ENCODE data around the gene SLC35A4.
A peak's percentile ranks its signal among the peaks of the same experiment; 100 is the strongest.
"Not testable (repeated sequence)": the region's sequence is repeated elsewhere in the genome, so short reads cannot be mapped to it uniquely, and the experiment has no call there.

SLC35A4 gene

DNA sequence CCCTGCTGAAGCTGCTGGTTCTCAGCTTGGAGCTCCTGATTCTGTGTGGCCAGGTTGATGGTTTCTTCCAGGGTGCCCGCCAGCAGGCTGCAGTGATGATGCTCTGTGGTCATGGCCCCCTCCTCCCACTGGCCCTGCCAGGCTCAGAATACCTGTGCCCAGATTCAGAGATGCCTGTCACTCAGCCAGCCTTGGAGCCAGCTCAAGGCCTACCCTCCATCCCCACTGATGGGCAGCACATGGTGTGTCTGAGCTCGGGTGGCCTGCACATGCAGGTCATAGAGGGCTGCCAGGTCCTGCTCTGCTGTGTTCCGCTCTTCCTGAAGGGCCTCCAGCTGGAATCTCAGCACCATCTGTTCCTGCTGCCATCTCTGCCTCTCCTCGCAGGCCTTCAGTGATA is 5.4 kb downstream of the SLC35A4 start:
- WGBS, 2 experiments (ENCODE audit: insufficient coverage in 2 of 2): 90 to 92% methylated on average over 3 to 4 of the region's 4 CpGs
- Histone ChIP-seq H3K9me3 (ENCODE audit: control insufficient read depth, low read length) (no peaks in the 10 kb centered on the region), H3K4me3 (ENCODE audit: extremely low read depth, insufficient read depth, low read length, poor library complexity, severe bottlenecking) (no peak overlapping the region), H3K4me1 (ENCODE audit: control insufficient read depth, insufficient read depth, low read length, poor library complexity, severe bottlenecking) (peaks cover 6% of the 10 kb centered on the region), H3K27ac (ENCODE audit: low read depth, low read length, severe bottlenecking) (no peak overlapping the region), H3K36me3 (ENCODE audit: control insufficient read depth, insufficient read depth, low read length) (peaks cover 26% of the 10 kb centered on the region)

DNA sequence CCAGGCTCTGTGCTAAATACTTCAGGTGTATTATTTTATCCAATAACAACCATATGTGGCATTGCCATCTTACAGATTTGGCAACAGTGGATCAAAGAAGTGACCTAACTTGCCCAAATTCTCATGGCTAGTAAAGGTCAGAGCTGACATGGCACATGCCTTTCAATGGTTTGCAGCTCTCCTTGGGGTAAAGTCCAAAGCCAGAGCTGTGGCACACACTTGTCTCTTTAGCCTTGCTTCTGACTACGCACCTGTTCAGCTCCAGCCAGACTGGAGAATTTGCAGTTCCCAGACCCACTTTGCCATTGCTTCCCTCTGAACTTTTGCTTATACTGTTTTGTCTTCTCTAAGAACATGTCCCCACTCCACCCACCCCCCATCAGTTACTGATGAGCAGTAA is 5.9 kb downstream of the SLC35A4 start:
- H3K9me3 ChIP-seq (ENCODE audit: control insufficient read depth, low read length): no peaks in the 10 kb centered on the region
- H3K4me3 ChIP-seq (ENCODE audit: extremely low read depth, insufficient read depth, low read length, poor library complexity, severe bottlenecking): no peak overlapping the region
- no peak overlapping the region for H3K27ac ChIP-seq (ENCODE audit: low read depth, low read length, severe bottlenecking)
- 100% methylated on average over 1 of the region's 1 CpG for WGBS, 2 experiments (ENCODE audit: insufficient coverage in 2 of 2)
- peaks cover 26% of the 10 kb centered on the region for H3K36me3 ChIP-seq (ENCODE audit: control insufficient read depth, insufficient read depth, low read length)
- peaks cover 6% of the 10 kb centered on the region for H3K4me1 ChIP-seq (ENCODE audit: control insufficient read depth, insufficient read depth, low read length, poor library complexity, severe bottlenecking)

DNA sequence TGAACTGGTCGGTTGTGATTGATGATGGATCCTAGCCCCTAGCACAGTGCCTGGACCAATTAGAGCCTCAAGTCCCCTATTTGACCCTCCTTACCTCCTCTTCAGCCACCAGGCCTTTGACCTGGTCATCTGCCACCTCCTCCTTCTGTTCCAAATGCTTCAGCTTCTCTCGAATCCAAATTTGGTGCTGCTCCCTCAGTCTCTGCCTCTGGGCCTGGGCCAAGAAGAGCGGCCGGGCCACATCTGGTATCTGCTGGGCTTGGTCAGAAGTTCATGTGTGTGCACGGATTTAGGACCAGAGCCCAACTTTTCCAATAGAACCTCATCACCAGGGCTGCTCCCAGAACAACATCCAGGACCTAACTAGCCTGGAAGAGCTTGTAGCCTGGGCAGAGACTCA is 6.5 kb downstream of the SLC35A4 start:
- 85 to 96% methylated on average over 3 of the region's 5 CpGs for WGBS, 2 experiments (ENCODE audit: insufficient coverage in 2 of 2)
- H3K4me1 ChIP-seq (ENCODE audit: control insufficient read depth, insufficient read depth, low read length, poor library complexity, severe bottlenecking): peaks cover 1% of the 10 kb centered on the region
- no peaks in the 10 kb centered on the region for H3K9me3 ChIP-seq (ENCODE audit: control insufficient read depth, low read length)
- no peak overlapping the region for H3K4me3 ChIP-seq (ENCODE audit: extremely low read depth, insufficient read depth, low read length, poor library complexity, severe bottlenecking)
- peaks cover 21% of the 10 kb centered on the region for H3K36me3 ChIP-seq (ENCODE audit: control insufficient read depth, insufficient read depth, low read length)
- no peak overlapping the region for H3K27ac ChIP-seq (ENCODE audit: low read depth, low read length, severe bottlenecking)

DNA sequence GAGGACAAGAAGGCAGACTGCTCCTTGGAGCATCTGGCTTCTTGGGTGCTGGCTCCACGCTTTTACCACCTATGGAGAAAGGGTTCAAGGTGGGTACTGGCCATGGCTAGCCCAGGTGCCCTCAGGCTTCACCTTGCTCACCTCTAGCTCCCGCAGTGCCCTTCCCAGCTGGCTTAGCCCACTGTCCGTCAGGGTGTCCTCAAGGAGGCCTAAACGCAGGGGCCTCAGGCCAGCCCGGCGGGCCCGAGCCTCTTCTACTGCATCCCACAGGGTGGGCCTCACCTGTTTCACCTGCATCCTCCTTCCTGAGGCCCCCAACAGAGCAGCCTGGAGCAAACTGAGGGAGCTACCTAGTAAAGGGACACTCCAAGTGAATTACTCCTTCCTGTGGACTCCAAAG is 9.1 kb downstream of the SLC35A4 start:
- peaks cover 3% of the 10 kb centered on the region for H3K4me1 ChIP-seq (ENCODE audit: control insufficient read depth, insufficient read depth, low read length, poor library complexity, severe bottlenecking)
- no peak overlapping the region for H3K27ac ChIP-seq (ENCODE audit: low read depth, low read length, severe bottlenecking)
- no peaks in the 10 kb centered on the region for H3K9me3 ChIP-seq (ENCODE audit: control insufficient read depth, low read length)
- no peaks in the 10 kb centered on the region for H3K36me3 ChIP-seq (ENCODE audit: control insufficient read depth, insufficient read depth, low read length)
- WGBS, 2 experiments (ENCODE audit: insufficient coverage in 2 of 2): 93 to 98% methylated on average over 5 to 7 of the region's 7 CpGs
- H3K4me3 ChIP-seq (ENCODE audit: extremely low read depth, insufficient read depth, low read length, poor library complexity, severe bottlenecking): no peak overlapping the region

DNA sequence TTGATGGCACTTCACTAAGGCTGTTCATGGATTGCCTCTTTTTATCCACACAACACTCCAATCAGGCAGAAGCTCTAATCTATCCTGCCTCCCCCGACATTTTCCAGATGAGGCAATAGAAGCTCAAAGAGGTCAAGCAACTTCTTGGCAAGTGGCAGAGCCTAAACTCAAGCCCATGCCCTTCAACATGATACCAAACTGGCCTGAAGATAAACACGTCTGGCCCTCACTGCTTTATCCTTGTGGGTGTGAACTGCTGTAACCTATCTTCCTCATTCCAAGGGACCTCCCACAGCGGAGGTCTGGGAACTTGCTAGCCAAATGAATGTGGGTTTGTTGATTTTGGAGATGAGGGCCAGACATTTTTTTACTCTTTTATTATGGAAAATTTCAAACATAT is 9.5 kb downstream of the SLC35A4 start:
- no peak overlapping the region for H3K4me3 ChIP-seq (ENCODE audit: extremely low read depth, insufficient read depth, low read length, poor library complexity, severe bottlenecking)
- H3K36me3 ChIP-seq (ENCODE audit: control insufficient read depth, insufficient read depth, low read length): no peaks in the 10 kb centered on the region
- H3K27ac ChIP-seq (ENCODE audit: low read depth, low read length, severe bottlenecking): no peak overlapping the region
- H3K9me3 ChIP-seq (ENCODE audit: control insufficient read depth, low read length): no peaks in the 10 kb centered on the region
- 69 to 80% methylated on average over 1 to 2 of the region's 3 CpGs for WGBS, 2 experiments (ENCODE audit: insufficient coverage in 2 of 2)
- H3K4me1 ChIP-seq (ENCODE audit: control insufficient read depth, insufficient read depth, low read length, poor library complexity, severe bottlenecking): peaks cover 3% of the 10 kb centered on the region

DNA sequence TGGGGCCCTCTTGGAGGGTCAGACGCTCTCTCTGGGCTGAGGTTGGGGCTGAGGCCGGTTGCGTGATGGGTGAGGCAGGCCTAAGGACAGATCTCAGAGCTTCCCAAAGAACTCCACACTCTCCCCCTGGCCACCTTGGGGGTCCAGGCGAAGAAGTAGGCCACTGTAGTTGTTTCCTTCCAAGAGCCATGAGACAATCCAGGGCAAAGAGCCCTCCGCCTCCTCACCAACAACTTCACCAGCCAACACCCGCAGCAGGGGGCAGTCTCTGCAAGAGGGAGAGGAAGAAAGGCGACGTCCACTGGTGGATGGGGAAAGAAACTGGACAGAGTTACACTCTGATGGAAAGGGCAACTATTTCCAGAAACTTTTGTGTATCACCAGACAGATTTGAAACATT is 10.7 kb downstream of the SLC35A4 start:
- peaks cover 3% of the 10 kb centered on the region for H3K4me1 ChIP-seq (ENCODE audit: control insufficient read depth, insufficient read depth, low read length, poor library complexity, severe bottlenecking)
- 93 to 96% methylated on average over 3 to 4 of the region's 8 CpGs for WGBS, 2 experiments (ENCODE audit: insufficient coverage in 2 of 2)
- H3K36me3 ChIP-seq (ENCODE audit: control insufficient read depth, insufficient read depth, low read length): no peaks in the 10 kb centered on the region
- H3K4me3 ChIP-seq (ENCODE audit: extremely low read depth, insufficient read depth, low read length, poor library complexity, severe bottlenecking): no peak overlapping the region
- H3K9me3 ChIP-seq (ENCODE audit: control insufficient read depth, low read length): no peaks in the 10 kb centered on the region
- no peak overlapping the region for H3K27ac ChIP-seq (ENCODE audit: low read depth, low read length, severe bottlenecking)

DNA sequence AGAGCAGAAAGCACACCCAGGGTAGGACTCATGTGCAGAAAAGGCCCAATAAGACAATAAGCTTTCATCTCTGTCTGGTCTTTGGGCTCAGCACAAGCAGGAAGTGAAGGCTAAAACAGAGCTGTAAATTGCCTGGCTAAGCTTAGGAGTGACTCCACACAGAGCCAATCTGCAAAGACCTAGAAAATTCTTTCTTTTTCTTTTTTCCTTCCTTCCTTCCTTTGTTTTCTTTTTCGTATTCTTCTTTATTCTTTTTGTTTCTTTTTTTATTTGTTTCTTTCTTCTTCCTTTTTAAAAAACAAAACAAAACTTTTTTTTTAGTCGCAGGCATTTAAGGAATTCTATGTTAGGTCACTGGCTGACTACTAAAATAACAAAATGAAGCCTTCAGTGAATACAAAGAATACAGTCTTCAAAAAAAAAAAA is 12.2 kb downstream of the SLC35A4 start:
- peak overlapping the region; percentile 83 for H3K27ac ChIP-seq (ENCODE audit: low read depth, low read length, severe bottlenecking)
- no peaks in the 10 kb centered on the region for H3K9me3 ChIP-seq (ENCODE audit: control insufficient read depth, low read length)

DNA sequence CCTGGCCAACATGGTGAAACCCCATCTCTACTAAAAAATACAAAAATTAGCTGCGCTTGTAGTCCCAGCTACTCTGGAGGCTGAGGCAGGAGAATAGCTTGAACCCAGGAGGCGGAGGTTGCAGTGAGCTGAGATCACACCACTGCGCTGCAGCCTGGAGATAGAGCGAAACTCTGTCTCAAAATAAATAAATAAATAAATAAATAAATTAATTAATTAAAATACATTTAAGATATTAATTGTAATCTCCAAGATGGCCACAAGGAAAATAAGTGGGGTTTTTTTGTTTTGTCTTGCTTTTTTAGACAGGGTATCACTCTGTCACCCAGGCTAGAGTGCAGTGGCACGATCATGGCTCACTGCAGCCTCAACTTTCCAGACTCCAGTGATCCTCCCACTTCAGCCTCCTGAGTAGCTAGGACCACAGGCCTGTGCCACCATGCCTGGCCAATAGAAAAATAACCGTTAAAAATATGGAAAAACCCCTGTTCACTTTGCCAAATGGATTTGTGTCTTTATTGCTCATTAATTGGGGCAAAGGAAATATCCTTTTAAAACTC is 14.6 kb downstream of the SLC35A4 start:
- H3K36me3 ChIP-seq (ENCODE audit: control insufficient read depth, insufficient read depth, low read length): not testable (repeated sequence)
- 60 to 81% methylated on average over 1 to 4 of the region's 6 CpGs for WGBS, 2 experiments (ENCODE audit: insufficient coverage in 2 of 2)

More for the DNA sequence above, 12.2 kb downstream of the SLC35A4 start:
- no CpG with 5 or more reads among the region's 2 CpGs for WGBS, 2 experiments (ENCODE audit: insufficient coverage in 2 of 2)
- Histone ChIP-seq H3K4me1 (ENCODE audit: control insufficient read depth, insufficient read depth, low read length, poor library complexity, severe bottlenecking) (peaks cover 3% of the 10 kb centered on the region), H3K36me3 (ENCODE audit: control insufficient read depth, insufficient read depth, low read length) (no peaks in the 10 kb centered on the region), H3K4me3 (ENCODE audit: extremely low read depth, insufficient read depth, low read length, poor library complexity, severe bottlenecking) (no peak overlapping the region)

DNA sequence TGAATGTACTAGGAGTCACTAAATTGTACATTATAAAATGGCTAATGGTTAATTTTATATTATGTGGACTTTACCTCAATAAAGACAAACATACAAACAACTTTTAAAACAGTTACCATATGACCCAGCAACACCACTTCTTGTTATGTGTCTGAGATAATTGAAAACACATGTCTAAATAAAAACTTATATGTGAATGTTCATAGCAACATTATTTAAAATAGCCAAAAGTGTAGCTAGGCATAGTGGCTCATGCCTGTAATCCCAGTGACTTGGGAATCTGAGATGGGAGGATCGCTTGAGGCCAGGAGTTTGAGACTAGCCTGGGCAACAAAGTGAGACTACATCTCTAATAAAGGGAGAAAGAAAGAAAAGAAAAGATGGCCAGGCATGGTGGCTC is 22.9 kb downstream of the SLC35A4 start:
- H3K4me1 ChIP-seq (ENCODE audit: control insufficient read depth, insufficient read depth, low read length, poor library complexity, severe bottlenecking): peaks cover 10% of the 10 kb centered on the region
- no peaks in the 10 kb centered on the region for H3K36me3 ChIP-seq (ENCODE audit: control insufficient read depth, insufficient read depth, low read length)
- WGBS, 2 experiments (ENCODE audit: insufficient coverage in 2 of 2): 82 to 100% methylated on average over 1 of the region's 1 CpG
- H3K9me3 ChIP-seq (ENCODE audit: control insufficient read depth, low read length): peaks cover 3% of the 10 kb centered on the region
- H3K4me3 ChIP-seq (ENCODE audit: extremely low read depth, insufficient read depth, low read length, poor library complexity, severe bottlenecking): no peak overlapping the region
- H3K27ac ChIP-seq (ENCODE audit: low read depth, low read length, severe bottlenecking): no peak overlapping the region

More for the DNA sequence above, 14.6 kb downstream of the SLC35A4 start:
- H3K27ac ChIP-seq (ENCODE audit: low read depth, low read length, severe bottlenecking); H3K4me1 ChIP-seq (ENCODE audit: control insufficient read depth, insufficient read depth, low read length, poor library complexity, severe bottlenecking); H3K4me3 ChIP-seq (ENCODE audit: extremely low read depth, insufficient read depth, low read length, poor library complexity, severe bottlenecking); H3K9me3 ChIP-seq (ENCODE audit: control insufficient read depth, low read length): not testable (repeated sequence)

GRCh38 chr5:140588311-140589070 is 23.9 kb downstream of the SLC35A4 start:
- no peak overlapping the region for H3K4me3 ChIP-seq (ENCODE audit: extremely low read depth, insufficient read depth, low read length, poor library complexity, severe bottlenecking)
- no peak overlapping the region for H3K27ac ChIP-seq (ENCODE audit: low read depth, low read length, severe bottlenecking)
- H3K36me3 ChIP-seq (ENCODE audit: control insufficient read depth, insufficient read depth, low read length): no peaks in the 10 kb centered on the region
- no peaks in the 10 kb centered on the region for H3K9me3 ChIP-seq (ENCODE audit: control insufficient read depth, low read length)
- peaks cover 10% of the 10 kb centered on the region for H3K4me1 ChIP-seq (ENCODE audit: control insufficient read depth, insufficient read depth, low read length, poor library complexity, severe bottlenecking)
- whole genome bisulfite sequencing, 2 experiments (ENCODE audit: insufficient coverage in 2 of 2): 80 to 100% methylated on average over 1 to 2 of the region's 5 CpGs

- Histone ChIP-seq H3K36me3 (ENCODE audit: control insufficient read depth, insufficient read depth, low read length) (no peaks in the 10 kb centered on the region), H3K4me1 (ENCODE audit: control insufficient read depth, insufficient read depth, low read length, poor library complexity, severe bottlenecking) (peaks cover 10% of the 10 kb centered on the region), H3K27ac (ENCODE audit: low read depth, low read length, severe bottlenecking) (no peak overlapping the region), H3K4me3 (ENCODE audit: extremely low read depth, insufficient read depth, low read length, poor library complexity, severe bottlenecking) (no peak overlapping the region), H3K9me3 (ENCODE audit: control insufficient read depth, low read length) (no peaks in the 10 kb centered on the region)
- WGBS, 2 experiments (ENCODE audit: insufficient coverage in 2 of 2): 89 to 91% methylated on average over 3 to 6 of the region's 7 CpGs
Measured at GRCh38 chr5:140590861-140591260, 26.2 kb downstream of the SLC35A4 start.
